Measurements from ENCODE around the gene MTCL1.

The MTCL1 gene

GRCh38 chr18:8863427-8863826, 158.1 kb downstream of the MTCL1 start:
- no peak for DNase-seq (ENCODE audit: low read depth, low spot score)

- no peak for DNase-seq (ENCODE audit: low read depth, low spot score)
Observed at GRCh38 chr18:8865934-8866333, 160.6 kb downstream of the MTCL1 start.

GRCh38 chr18:8866679-8867078, 161.3 kb downstream of the MTCL1 start:
- DNase-seq (ENCODE audit: low read depth, low spot score), result no peak

- DNase-seq (ENCODE audit: low read depth, low spot score), result no peak
Observed at GRCh38 chr18:8868276-8868675, 162.9 kb downstream of the MTCL1 start.

GRCh38 chr18:8868779-8869415, 163.5 kb downstream of the MTCL1 start:
- DNase-seq (ENCODE audit: low read depth, low spot score), result no peak

- no peak for DNase-seq (ENCODE audit: low read depth, low spot score)
Observed at GRCh38 chr18:8869696-8870095, 164.3 kb downstream of the MTCL1 start.

GRCh38 chr18:8870528-8870927, 165.2 kb downstream of the MTCL1 start:
- no peak for DNase-seq (ENCODE audit: low read depth, low spot score)

GRCh38 chr18:8871489-8871888, 166.1 kb downstream of the MTCL1 start:
- DNase-seq (ENCODE audit: low read depth, low spot score), result no peak

GRCh38 chr18:8874872-8875271, 169.5 kb downstream of the MTCL1 start:
- no peak for DNase-seq (ENCODE audit: low read depth, low spot score)

GRCh38 chr18:8876887-8877286, 171.5 kb downstream of the MTCL1 start:
- DNase-seq (ENCODE audit: low read depth, low spot score), result no peak

GRCh38 chr18:8881103-8881502, 175.7 kb downstream of the MTCL1 start:
- DNase-seq (ENCODE audit: low read depth, low spot score), result no peak
